ENCODE results near the gene COX6B2.

GRCh38 chr19:55389386-55390317 lies 35.1 kb upstream of the COX6B2 start:
- TF ChIP-seq ZNF473 (tag by site-specific recombination; IDR thresholded peaks at IDR 0.05), result no peak
- TF ChIP-seq ZEB2 (tag by site-specific recombination; IDR thresholded peaks at IDR 0.05), result no peak
- no peak for TF ChIP-seq ZNF292 (tag by site-specific recombination; IDR thresholded peaks at IDR 0.05; ENCODE audit: borderline replicate concordance, low read depth)
- no peak for TF ChIP-seq PRDM4 (tag by site-specific recombination; IDR thresholded peaks at IDR 0.05)
- no peak for TF ChIP-seq ZNF391 (tag by site-specific recombination; IDR thresholded peaks at IDR 0.05; ENCODE audit: borderline replicate concordance, low read depth)
- TF ChIP-seq RBAK (tag by site-specific recombination; IDR thresholded peaks at IDR 0.05), result no peak
- TF ChIP-seq ZNF660 (tag by site-specific recombination; IDR thresholded peaks at IDR 0.05), result no peak
- TF ChIP-seq ZSCAN18 (tag by site-specific recombination; IDR thresholded peaks at IDR 0.05), result no peak
- no peak for TF ChIP-seq ZNF549 (tag by site-specific recombination; IDR thresholded peaks at IDR 0.05)
- no peak for TF ChIP-seq ZNF423 (tag by site-specific recombination; IDR thresholded peaks at IDR 0.05)
- TF ChIP-seq CTCF (tag by site-specific recombination; IDR thresholded peaks at IDR 0.05), result no peak
- TF ChIP-seq HOXD13 (CRISPR knock-in tag; IDR thresholded peaks at IDR 0.05; ENCODE audit: borderline replicate concordance), result no peak
- TF ChIP-seq PRDM1 (tag by site-specific recombination; IDR thresholded peaks at IDR 0.05), result no peak

All from HEK293 (cell line).